Measurements from ENCODE around the gene PHYHIPL. TPM values are rescaled to one million over a fixed set of nuclear protein-coding genes. Genes with fewer than 3 reads are reported as not detected.

Gene PHYHIPL
- total RNA-seq, 4 donors from 2014 or later = 0.32 TPM; not detected in 3

GRCh38 chr10:59255463-59255862 is 79.0 kb downstream of the PHYHIPL start:
- intact Hi-C loops (cut with DNase I; ENCODE audit: low total_unique reads) (no loop called here), in situ Hi-C loops (cut with MboI; ENCODE audit: low sequenced_read_pairs in 4 of 4) (no loop called here)
- Histone ChIP-seq H3K27me3 (no peaks in the 10 kb centered on the region), H3K4me1 (peaks cover 0 to 16% of the 10 kb centered on the region in 2 donors), H3K9me3 (no peaks in the 10 kb centered on the region), H3K4me3 (no peak overlapping the region), H3K36me3 (peaks cover 0 to 37% of the 10 kb centered on the region in 2 donors), H3K27ac (no peak overlapping the region)
- ATAC-seq = no peak
- no peak for DNase-seq
- no peak for TF ChIP-seq POLR2A (IDR thresholded peaks at IDR 0.05)
- TF ChIP-seq CTCF (IDR thresholded peaks at IDR 0.05 in 4 of 5, conservative IDR thresholded peaks at IDR 0.05 in 1 of 5) = no peak

GRCh38 chr10:59257224-59257623 is 80.8 kb downstream of the PHYHIPL start:
- no peak for TF ChIP-seq CTCF (IDR thresholded peaks at IDR 0.05 in 4 of 5, conservative IDR thresholded peaks at IDR 0.05 in 1 of 5)
- TF ChIP-seq POLR2A (IDR thresholded peaks at IDR 0.05) = no peak
- no peak for DNase-seq
- intact Hi-C loops (cut with DNase I; ENCODE audit: low total_unique reads) = no loop called here
- peaks cover 0 to 16% of the 10 kb centered on the region in 2 donors for H3K4me1 ChIP-seq
- in situ Hi-C loops (cut with MboI; ENCODE audit: low sequenced_read_pairs in 4 of 4) = no loop called here
- H3K27me3 ChIP-seq = no peaks in the 10 kb centered on the region
- H3K9me3 ChIP-seq = no peaks in the 10 kb centered on the region
- no peak overlapping the region for H3K4me3 ChIP-seq
- peak overlapping the region in 1 of 4 donors; percentile 47 for H3K27ac ChIP-seq
- ATAC-seq = peak in 1 of 2 donors; percentile 48
- peaks cover 0 to 26% of the 10 kb centered on the region in 2 donors for H3K36me3 ChIP-seq

- H3K4me1 ChIP-seq = peaks cover 0 to 16% of the 10 kb centered on the region in 2 donors
- peaks cover 0 to 19% of the 10 kb centered on the region in 2 donors for H3K36me3 ChIP-seq
- no peak for TF ChIP-seq POLR2A (IDR thresholded peaks at IDR 0.05)
- no peak for TF ChIP-seq CTCF (IDR thresholded peaks at IDR 0.05 in 4 of 5, conservative IDR thresholded peaks at IDR 0.05 in 1 of 5)
- DNase-seq (no peak), ATAC-seq (no peak)
- no peaks in the 10 kb centered on the region for H3K9me3 ChIP-seq
- in situ Hi-C loops (cut with MboI; ENCODE audit: low sequenced_read_pairs in 4 of 4) = no loop called here
- intact Hi-C loops (cut with DNase I; ENCODE audit: low total_unique reads) = no loop called here
- H3K27me3 ChIP-seq = no peaks in the 10 kb centered on the region
- H3K4me3 ChIP-seq = no peak overlapping the region
- H3K27ac ChIP-seq = no peak overlapping the region
Observed at GRCh38 chr10:59258890-59259289, 82.4 kb downstream of the PHYHIPL start.

- in situ Hi-C loops (cut with MboI; ENCODE audit: low sequenced_read_pairs in 4 of 4) = no loop called here
- intact Hi-C loops (cut with DNase I; ENCODE audit: low total_unique reads) = no loop called here
- no peak for DNase-seq
- Histone ChIP-seq H3K4me1 (peaks cover 0 to 23% of the 10 kb centered on the region in 2 donors), H3K4me3 (no peak overlapping the region), H3K27ac (no peak overlapping the region), H3K36me3 (peaks cover 0 to 38% of the 10 kb centered on the region in 2 donors), H3K9me3 (no peaks in the 10 kb centered on the region), H3K27me3 (no peaks in the 10 kb centered on the region)
- no peak for TF ChIP-seq POLR2A (IDR thresholded peaks at IDR 0.05)
- no peak for TF ChIP-seq CTCF (IDR thresholded peaks at IDR 0.05 in 4 of 5, conservative IDR thresholded peaks at IDR 0.05 in 1 of 5)
- ATAC-seq = no peak
Observed at GRCh38 chr10:59265141-59265540, 88.7 kb downstream of the PHYHIPL start.

GRCh38 chr10:59266321-59266720 is 89.9 kb downstream of the PHYHIPL start:
- no peak for ATAC-seq
- intact Hi-C loops (cut with DNase I; ENCODE audit: low total_unique reads) = no loop called here
- in situ Hi-C loops (cut with MboI; ENCODE audit: low sequenced_read_pairs in 4 of 4) = no loop called here

More at GRCh38 chr10:59266321-59266720, 89.9 kb downstream of the PHYHIPL start:
- no peak for DNase-seq
- no peak for TF ChIP-seq CTCF (IDR thresholded peaks at IDR 0.05 in 4 of 5, conservative IDR thresholded peaks at IDR 0.05 in 1 of 5)
- TF ChIP-seq POLR2A (IDR thresholded peaks at IDR 0.05) = no peak
- no peak overlapping the region for H3K4me3 ChIP-seq
- peaks cover 0 to 23% of the 10 kb centered on the region in 2 donors for H3K4me1 ChIP-seq
- H3K27ac ChIP-seq = peak overlapping the region in 1 of 4 donors; percentile 38
- H3K27me3 ChIP-seq = no peaks in the 10 kb centered on the region
- H3K36me3 ChIP-seq = peaks cover 0 to 38% of the 10 kb centered on the region in 2 donors
- no peaks in the 10 kb centered on the region for H3K9me3 ChIP-seq

All from gastrocnemius medialis (tissue), 4 donors.